ENCODE data around the gene C1orf159.

- TF ChIP-seq, protein P1, sequence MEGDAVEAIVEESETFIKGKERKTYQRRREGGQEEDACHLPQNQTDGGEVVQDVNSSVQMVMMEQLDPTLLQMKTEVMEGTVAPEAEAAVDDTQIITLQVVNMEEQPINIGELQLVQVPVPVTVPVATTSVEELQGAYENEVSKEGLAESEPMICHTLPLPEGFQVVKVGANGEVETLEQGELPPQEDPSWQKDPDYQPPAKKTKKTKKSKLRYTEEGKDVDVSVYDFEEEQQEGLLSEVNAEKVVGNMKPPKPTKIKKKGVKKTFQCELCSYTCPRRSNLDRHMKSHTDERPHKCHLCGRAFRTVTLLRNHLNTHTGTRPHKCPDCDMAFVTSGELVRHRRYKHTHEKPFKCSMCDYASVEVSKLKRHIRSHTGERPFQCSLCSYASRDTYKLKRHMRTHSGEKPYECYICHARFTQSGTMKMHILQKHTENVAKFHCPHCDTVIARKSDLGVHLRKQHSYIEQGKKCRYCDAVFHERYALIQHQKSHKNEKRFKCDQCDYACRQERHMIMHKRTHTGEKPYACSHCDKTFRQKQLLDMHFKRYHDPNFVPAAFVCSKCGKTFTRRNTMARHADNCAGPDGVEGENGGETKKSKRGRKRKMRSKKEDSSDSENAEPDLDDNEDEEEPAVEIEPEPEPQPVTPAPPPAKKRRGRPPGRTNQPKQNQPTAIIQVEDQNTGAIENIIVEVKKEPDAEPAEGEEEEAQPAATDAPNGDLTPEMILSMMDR (IDR thresholded peaks at IDR 0.05): no peak
- no peak for TF ChIP-seq POLR2A (IDR thresholded peaks at IDR 0.05)
These were observed 29.7 kb downstream of the C1orf159 start for GRCh38 chr1:1085911-1086841.
